Activated T-cell treated with anti-CD3 and anti-CD28 coated beads, Interleukin-2, amount 50 U/mL, for 4 hours (primary cell): ENCODE data around the gene NOL9. TPM values are rescaled to one million over a fixed set of nuclear protein-coding genes. Genes with fewer than 3 reads are reported as not detected.
"Not testable (repeated sequence)": the region's sequence is repeated elsewhere in the genome, so short reads cannot be mapped to it uniquely, and the experiment has no call there.

Experiments used
- ATAC-seq, 2 donors: fragments of 200-7000 bp; cut with Tn5 transposase; one replicate each; pipeline ENCODE4 v1.10.0; 2021
- DNase-seq: peaks from one replicate; pipeline ENCODE4 v3.0.0-alpha.2; 2020
- H3K27me3 Mint-ChIP-seq: one replicate; pipeline ENCODE4 v1.8.0; 2021; ENCODE audit warnings: low read depth, mixed read lengths
- H3K36me3 Mint-ChIP-seq: one replicate; pipeline ENCODE4 v1.8.0; 2022; ENCODE audit warnings: mixed read lengths; ENCODE audit not compliant: insufficient read depth
- H3K4me1 Mint-ChIP-seq: one replicate; pipeline ENCODE4 v1.8.0; 2021; ENCODE audit warnings: low read depth, mixed read lengths
- H3K4me3 Mint-ChIP-seq: one replicate; pipeline ENCODE4 v1.8.0; 2021; ENCODE audit warnings: mild to moderate bottlenecking, moderate library complexity, mixed read lengths
- H3K9me3 Mint-ChIP-seq: one replicate; pipeline ENCODE4 v1.8.0; 2021; ENCODE audit warnings: mixed read lengths
- total RNA-seq, 3 donors: library from RNA; stranded (reverse); gene quantifications; one replicate each; pipeline ENCODE4 v1.2.1, GENCODE V29; 2021

The NOL9 gene
- total RNA-seq, 3 donors from 2014 or later, result 69.3 to 80.2 (median 76.5) TPM

GRCh38 chr1:6501279-6501813 is 53.0 kb downstream of the NOL9 start:
- Mint-ChIP-seq H3K27me3 (peaks cover 10% of the 10 kb centered on the region), H3K4me1 (peaks cover 11% of the 10 kb centered on the region), H3K4me3 (no peak overlapping the region), H3K9me3 (no peaks in the 10 kb centered on the region), H3K36me3 (no peaks in the 10 kb centered on the region)
- DNase-seq (no peak), ATAC-seq (no peak)

- no peak overlapping the region for H3K4me3 Mint-ChIP-seq
- H3K36me3 Mint-ChIP-seq, result no peaks in the 10 kb centered on the region
- H3K9me3 Mint-ChIP-seq, result no peaks in the 10 kb centered on the region
- peaks cover 13% of the 10 kb centered on the region for H3K4me1 Mint-ChIP-seq
- ATAC-seq (no peak), DNase-seq (no peak)
- H3K27me3 Mint-ChIP-seq, result peaks cover 10% of the 10 kb centered on the region
Measured at GRCh38 chr1:6500544-6501278, 53.6 kb downstream of the NOL9 start.

- no peaks in the 10 kb centered on the region for H3K9me3 Mint-ChIP-seq
- DNase-seq (no peak), ATAC-seq (no peak)
- H3K27me3 Mint-ChIP-seq, result peaks cover 8% of the 10 kb centered on the region
- H3K4me3 Mint-ChIP-seq, result no peak overlapping the region
- H3K36me3 Mint-ChIP-seq, result no peaks in the 10 kb centered on the region
- peaks cover 15% of the 10 kb centered on the region for H3K4me1 Mint-ChIP-seq
Measured at GRCh38 chr1:6499296-6499695, 55.0 kb downstream of the NOL9 start.

GRCh38 chr1:6498576-6499111 is 55.7 kb downstream of the NOL9 start:
- DNase-seq (no peak), ATAC-seq (no peak)
- Mint-ChIP-seq H3K4me3 (no peak overlapping the region), H3K9me3 (no peaks in the 10 kb centered on the region), H3K4me1 (peaks cover 15% of the 10 kb centered on the region), H3K36me3 (no peaks in the 10 kb centered on the region), H3K27me3 (peaks cover 8% of the 10 kb centered on the region)

- ATAC-seq, result no peak
- DNase-seq, result no peak
- Mint-ChIP-seq H3K4me3 (peak overlapping the region; percentile 77), H3K4me1 (peaks cover 18% of the 10 kb centered on the region), H3K9me3 (no peaks in the 10 kb centered on the region), H3K27me3 (peaks cover 8% of the 10 kb centered on the region), H3K36me3 (no peaks in the 10 kb centered on the region)
Measured at GRCh38 chr1:6497867-6498575, 56.3 kb downstream of the NOL9 start.

- ATAC-seq, result peak; percentile 79 to 84
- Mint-ChIP-seq H3K36me3 (no peaks in the 10 kb centered on the region), H3K4me1 (peaks cover 19% of the 10 kb centered on the region), H3K9me3 (no peaks in the 10 kb centered on the region), H3K4me3 (peak overlapping the region; percentile 77), H3K27me3 (peaks cover 8% of the 10 kb centered on the region)
- DNase-seq, result peak; percentile 30
Measured at GRCh38 chr1:6497215-6497866, 57.0 kb downstream of the NOL9 start.

- H3K36me3 Mint-ChIP-seq, result no peaks in the 10 kb centered on the region
- H3K4me1 Mint-ChIP-seq, result peaks cover 20% of the 10 kb centered on the region
- no peak for ATAC-seq
- no peaks in the 10 kb centered on the region for H3K9me3 Mint-ChIP-seq
- H3K4me3 Mint-ChIP-seq, result peak overlapping the region; percentile 43
- DNase-seq, result no peak
- peaks cover 8% of the 10 kb centered on the region for H3K27me3 Mint-ChIP-seq
Measured at GRCh38 chr1:6496890-6497214, 57.5 kb downstream of the NOL9 start.

GRCh38 chr1:6496365-6496721 is 58.0 kb downstream of the NOL9 start:
- no peaks in the 10 kb centered on the region for H3K9me3 Mint-ChIP-seq
- H3K4me3 Mint-ChIP-seq, result peak overlapping the region; percentile 43
- peaks cover 7% of the 10 kb centered on the region for H3K27me3 Mint-ChIP-seq
- no peak for DNase-seq
- no peaks in the 10 kb centered on the region for H3K36me3 Mint-ChIP-seq
- ATAC-seq, result no peak
- peaks cover 25% of the 10 kb centered on the region for H3K4me1 Mint-ChIP-seq

- DNase-seq (no peak), ATAC-seq (no peak)
- Mint-ChIP-seq H3K36me3 (no peaks in the 10 kb centered on the region), H3K9me3 (no peaks in the 10 kb centered on the region), H3K4me3 (peak overlapping the region; percentile 43), H3K27me3 (peaks cover 3% of the 10 kb centered on the region), H3K4me1 (peaks cover 27% of the 10 kb centered on the region)
Measured at GRCh38 chr1:6495540-6496364, 58.6 kb downstream of the NOL9 start.

- Mint-ChIP-seq H3K4me1 (peaks cover 27% of the 10 kb centered on the region), H3K4me3 (no peak overlapping the region), H3K27me3 (peaks cover 3% of the 10 kb centered on the region), H3K9me3 (no peaks in the 10 kb centered on the region), H3K36me3 (no peaks in the 10 kb centered on the region)
- DNase-seq, result no peak
- ATAC-seq, result no peak
Measured at GRCh38 chr1:6495041-6495441, 59.3 kb downstream of the NOL9 start.

GRCh38 chr1:6494627-6495026 is 59.7 kb downstream of the NOL9 start:
- H3K27me3 Mint-ChIP-seq, result peaks cover 3% of the 10 kb centered on the region
- ATAC-seq (no peak), DNase-seq (no peak)
- no peak overlapping the region for H3K4me3 Mint-ChIP-seq
- H3K4me1 Mint-ChIP-seq, result peaks cover 27% of the 10 kb centered on the region
- no peaks in the 10 kb centered on the region for H3K9me3 Mint-ChIP-seq
- H3K36me3 Mint-ChIP-seq, result no peaks in the 10 kb centered on the region

- peaks cover 27% of the 10 kb centered on the region for H3K4me1 Mint-ChIP-seq
- H3K4me3 Mint-ChIP-seq, H3K27me3 Mint-ChIP-seq, DNase-seq, H3K9me3 Mint-ChIP-seq, H3K36me3 Mint-ChIP-seq, ATAC-seq: not testable (repeated sequence)
Measured at GRCh38 chr1:6493834-6494223, 60.5 kb downstream of the NOL9 start.

GRCh38 chr1:6491966-6492365 is 62.3 kb downstream of the NOL9 start:
- peak overlapping the region; percentile 80 for H3K4me3 Mint-ChIP-seq
- H3K27me3 Mint-ChIP-seq, result peaks cover 2% of the 10 kb centered on the region
- peaks cover 19% of the 10 kb centered on the region for H3K4me1 Mint-ChIP-seq
- ATAC-seq (no peak), DNase-seq (no peak)
- no peaks in the 10 kb centered on the region for H3K36me3 Mint-ChIP-seq
- H3K9me3 Mint-ChIP-seq, result no peaks in the 10 kb centered on the region

- peak within 1 kb of the TSS; percentile 80 for H3K4me3 Mint-ChIP-seq
- no peaks in the 10 kb centered on the region for H3K9me3 Mint-ChIP-seq
- no peak for DNase-seq
- peaks cover 3% of the 10 kb centered on the region for H3K27me3 Mint-ChIP-seq
- ATAC-seq, result no peak
- peaks cover 20% of the 10 kb centered on the region for H3K4me1 Mint-ChIP-seq
- H3K36me3 Mint-ChIP-seq, result no peaks in the 10 kb centered on the region
Measured at GRCh38 chr1:6491480-6491962, 62.8 kb downstream of the NOL9 start, which contains the start of gene PLEKHG5. Gene PLEKHG5, minus strand, starts transcription at chr1:6491667. Its CDS starts 14,096 bp downstream, at chr1:6477571.
